GOT3 (cell line): ENCODE data around the gene BLOC1S6.
"Not testable (repeated sequence)": the region's sequence is repeated elsewhere in the genome, so short reads cannot be mapped to it uniquely, and the experiment has no call there.

Experiments
- DNase-seq: peaks from one replicate; lab custom pipeline; 2025; ENCODE audit warnings: mixed read lengths; lab: John Stamatoyannopoulos, UW

BLOC1S6 gene

DNA sequence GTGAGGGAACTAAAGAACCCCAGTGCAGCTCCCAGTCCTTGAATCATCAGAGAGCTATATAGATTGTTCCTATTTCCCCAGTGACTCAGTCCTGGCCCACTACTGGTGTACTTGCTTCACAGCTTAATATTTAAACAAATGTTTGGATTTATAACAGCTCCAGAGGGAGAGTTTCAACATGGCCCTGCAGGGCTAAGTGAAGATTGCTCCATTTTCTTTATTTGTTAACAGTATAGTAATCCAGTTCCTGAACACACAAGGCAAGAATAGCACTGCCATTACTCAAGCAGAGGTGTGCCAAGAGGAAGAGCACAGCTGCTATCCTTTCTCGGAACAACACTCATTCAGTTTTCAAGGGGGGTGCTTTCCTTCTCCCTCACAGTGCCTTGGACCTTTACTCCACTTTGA is 54.2 kb downstream of the BLOC1S6 start:
- no peak for DNase-seq

GRCh38 chr15:45641999-45642932 is 55.1 kb downstream of the BLOC1S6 start:
- DNase-seq: no peak

GRCh38 chr15:45644437-45644836 is 57.3 kb downstream of the BLOC1S6 start:
- no peak for DNase-seq

DNA sequence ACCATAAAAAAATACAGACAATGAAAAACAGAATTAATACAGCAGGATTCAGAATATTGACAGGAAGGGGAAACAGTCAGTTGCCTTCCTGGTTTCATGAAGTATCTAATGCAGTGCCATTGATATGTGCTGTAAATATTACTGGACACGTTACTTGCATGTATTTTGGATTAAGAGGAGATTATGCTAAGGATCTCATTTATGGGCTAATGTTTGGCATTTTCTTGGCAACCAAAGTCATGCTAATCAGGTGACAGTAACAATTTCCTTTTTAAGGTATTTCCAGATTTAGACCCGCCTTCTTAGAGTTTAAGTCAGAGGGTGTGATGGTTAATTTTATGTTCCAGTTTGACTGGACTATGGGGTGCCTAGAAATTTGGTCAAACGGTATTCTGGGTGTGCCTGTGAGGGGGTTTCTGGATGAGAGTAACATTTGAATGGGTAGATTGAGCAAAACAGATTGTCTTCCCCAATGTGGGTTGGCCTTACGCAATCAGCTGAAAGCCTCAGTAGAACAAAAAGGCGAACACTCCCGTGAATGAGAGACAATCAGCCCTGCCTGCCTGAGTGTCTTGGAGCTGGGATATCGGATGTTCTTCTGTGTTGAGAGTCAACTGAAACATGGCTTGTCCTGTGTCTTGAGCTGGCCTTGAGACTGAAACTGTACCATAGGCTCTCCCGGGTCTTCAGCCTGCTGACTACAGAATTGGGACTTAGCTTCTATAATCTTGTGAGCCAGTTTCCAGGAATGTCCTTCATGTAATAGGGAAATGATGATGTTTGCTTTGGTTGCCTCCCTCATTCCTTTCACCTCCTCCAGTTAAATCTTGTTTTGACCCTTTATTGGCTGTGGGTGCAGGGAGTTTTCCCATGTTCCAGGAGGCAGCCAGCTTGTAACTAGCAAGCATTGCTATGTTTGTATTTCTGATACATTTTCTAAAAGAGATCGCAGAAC is 58.1 kb downstream of the BLOC1S6 start:
- DNase-seq: no peak

GRCh38 chr15:45646220-45646619 is 59.0 kb downstream of the BLOC1S6 start:
- no peak for DNase-seq

DNA sequence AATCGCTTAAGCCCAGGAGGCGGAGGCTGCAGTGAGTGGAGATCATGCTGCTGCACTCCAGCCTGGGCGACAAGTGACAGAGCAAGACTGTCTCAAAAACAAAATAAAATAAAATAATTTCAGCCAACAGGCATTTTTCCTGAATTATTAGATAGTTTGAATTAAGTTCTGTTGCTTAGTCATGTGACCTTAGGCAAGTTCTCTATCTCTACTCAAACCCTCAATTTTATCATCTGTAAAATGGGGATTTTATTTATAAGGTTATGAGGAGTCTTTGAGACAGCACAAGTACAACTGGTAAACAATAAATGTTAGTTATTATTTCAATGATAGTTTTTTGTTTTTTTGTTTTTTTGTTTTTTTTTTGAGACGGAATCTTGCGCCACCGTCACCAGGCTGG is 60.6 kb downstream of the BLOC1S6 start:
- DNase-seq: no peak

GRCh38 chr15:45648521-45649200 is 61.5 kb downstream of the BLOC1S6 start:
- no peak for DNase-seq

DNA sequence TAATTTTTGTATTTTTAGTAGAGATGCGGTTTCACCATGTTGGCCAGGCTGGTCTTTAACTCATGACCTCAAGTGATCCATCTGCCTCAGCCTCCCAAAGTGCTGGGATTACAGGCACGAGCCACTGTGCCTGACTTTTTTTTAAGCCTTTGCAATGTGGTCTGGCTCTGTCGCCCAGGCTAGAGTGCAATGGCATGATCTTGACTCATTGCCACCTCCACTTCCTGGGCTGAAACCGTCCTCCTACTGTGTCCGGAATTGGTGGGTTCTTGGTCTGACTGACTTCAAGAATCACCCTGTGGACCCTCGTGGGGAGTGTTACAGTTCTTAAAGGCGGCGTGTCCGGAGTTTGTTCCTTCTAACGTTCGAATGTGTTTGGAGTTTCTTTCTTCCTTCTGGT is 62.8 kb downstream of the BLOC1S6 start:
- not testable (repeated sequence) for DNase-seq

GRCh38 chr15:45650889-45651525 is 63.8 kb downstream of the BLOC1S6 start:
- no peak for DNase-seq

- no peak for DNase-seq
These were observed 66.7 kb downstream of the BLOC1S6 start for GRCh38 chr15:45653702-45654424.

- DNase-seq: no peak
These were observed 67.6 kb downstream of the BLOC1S6 start for GRCh38 chr15:45654749-45655148.

GRCh38 chr15:45657254-45657653 is 70.1 kb downstream of the BLOC1S6 start:
- DNase-seq: no peak

DNA sequence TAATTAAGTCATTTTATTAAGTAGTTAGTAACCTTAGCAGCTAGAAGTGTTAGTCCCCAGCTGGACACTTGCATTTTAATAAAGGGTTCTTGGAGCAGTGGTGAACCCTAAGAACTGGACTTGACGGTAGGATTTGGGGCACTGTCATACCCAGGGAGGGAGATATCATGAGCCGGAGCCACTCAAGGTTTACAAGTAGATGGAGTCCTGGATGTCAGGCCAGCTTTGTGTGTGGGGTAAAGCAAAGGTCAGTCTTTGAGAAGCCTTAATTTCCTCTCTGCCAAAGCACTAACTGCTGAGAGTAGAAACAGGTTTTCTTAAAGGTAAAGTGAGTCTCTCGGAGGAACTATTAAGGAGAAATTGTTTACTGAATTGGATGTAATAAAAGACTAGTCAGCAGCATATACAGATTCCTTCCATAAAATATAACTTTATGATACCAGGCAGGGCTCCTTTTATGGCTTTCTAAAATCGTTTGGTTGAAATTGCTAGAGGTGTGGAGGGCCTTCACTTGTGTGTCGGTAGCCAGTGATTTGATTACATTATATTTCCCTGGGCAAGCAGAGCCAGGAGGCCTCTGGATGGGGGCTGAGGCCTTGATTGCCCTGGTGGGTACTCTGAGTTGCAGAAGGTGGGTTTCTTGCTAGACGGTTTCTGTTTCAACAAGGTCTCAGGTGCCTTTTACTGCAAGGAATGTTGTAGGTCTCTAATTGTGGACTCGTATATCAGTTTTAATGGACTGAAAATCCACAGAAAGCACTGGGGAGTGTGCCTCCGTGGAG is 70.8 kb downstream of the BLOC1S6 start:
- no peak for DNase-seq
